Measurements from ENCODE around the gene DCAF12.

DNA sequence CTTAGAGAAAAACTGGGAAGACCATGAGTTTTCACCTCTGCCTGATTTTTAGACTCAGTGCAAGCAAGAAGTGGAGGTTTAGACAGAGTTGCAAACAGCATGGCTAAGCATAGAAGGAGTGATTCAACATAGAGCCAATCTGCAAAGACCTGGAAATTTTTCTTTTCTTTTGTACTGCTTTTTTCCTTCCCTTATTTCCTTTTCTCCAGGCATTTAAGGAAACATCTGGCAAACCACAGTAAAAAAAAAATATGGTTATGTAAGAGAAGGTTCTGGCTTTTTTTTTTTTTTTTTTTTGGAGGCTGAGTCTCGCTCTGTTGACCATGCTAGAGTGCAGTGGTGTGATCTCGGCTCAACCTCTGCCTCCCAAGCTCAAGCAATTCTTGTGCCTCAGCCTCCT, 16.6 kb upstream of the DCAF12 start:
- no peak for TF ChIP-seq POLR2A (IDR thresholded peaks at IDR 0.05; ENCODE audit: low read depth, low read length)
- no peak for TF ChIP-seq POLR2AphosphoS5 (IDR thresholded peaks at IDR 0.05; ENCODE audit: low read depth, low read length)
- TF ChIP-seq TAF1 (IDR thresholded peaks at IDR 0.05; ENCODE audit: borderline replicate concordance, low read depth, low read length) = no peak
